Activated CD4-positive, alpha-beta T cell treated with anti-CD3 and anti-CD28 coated beads, Interleukin-2, amount 10 ng/mL, durations not matched to agents 24 days and 14 days (primary cell): ENCODE results near the gene TAGLN3. TPM values are rescaled to one million over a fixed set of nuclear protein-coding genes. Genes with fewer than 3 reads are reported as not detected.

ENCODE experiments used
- DNase-seq: peaks from one replicate; pipeline ENCODE4 v3.0.0; 2022
- H3K27ac Mint-ChIP-seq: one replicate; pipeline ENCODE4 v1.8.0; 2022; ENCODE audit warnings: mild to moderate bottlenecking, mixed read lengths
- H3K27me3 Mint-ChIP-seq: one replicate; pipeline ENCODE4 v1.8.0; 2022; ENCODE audit warnings: mixed read lengths
- H3K36me3 Mint-ChIP-seq: one replicate; pipeline ENCODE4 v1.8.0; 2022; ENCODE audit warnings: low read depth, mild to moderate bottlenecking, mixed read lengths
- H3K4me1 Mint-ChIP-seq: one replicate; pipeline ENCODE4 v1.8.0; 2021; ENCODE audit warnings: mixed read lengths
- H3K4me3 Mint-ChIP-seq: one replicate; pipeline ENCODE4 v1.8.0; 2022; ENCODE audit warnings: mild to moderate bottlenecking, moderate library complexity, mixed read lengths
- H3K9me3 Mint-ChIP-seq: one replicate; pipeline ENCODE4 v1.8.0; 2021; ENCODE audit warnings: mixed read lengths
- intact Hi-C: fragments of 100-400 bp; cut with micrococcal nuclease; formaldehyde crosslinking; loops from one replicate; pipeline ENCODE4 v1.15.1; 2023
- total RNA-seq: library from RNA; stranded (reverse); gene quantifications from 2 replicates; pipeline ENCODE4 v1.2.3, GENCODE V29; 2022

TAGLN3 gene
- total RNA-seq, 1 donor from 2014 or later, result 0.44 TPM

DNA sequence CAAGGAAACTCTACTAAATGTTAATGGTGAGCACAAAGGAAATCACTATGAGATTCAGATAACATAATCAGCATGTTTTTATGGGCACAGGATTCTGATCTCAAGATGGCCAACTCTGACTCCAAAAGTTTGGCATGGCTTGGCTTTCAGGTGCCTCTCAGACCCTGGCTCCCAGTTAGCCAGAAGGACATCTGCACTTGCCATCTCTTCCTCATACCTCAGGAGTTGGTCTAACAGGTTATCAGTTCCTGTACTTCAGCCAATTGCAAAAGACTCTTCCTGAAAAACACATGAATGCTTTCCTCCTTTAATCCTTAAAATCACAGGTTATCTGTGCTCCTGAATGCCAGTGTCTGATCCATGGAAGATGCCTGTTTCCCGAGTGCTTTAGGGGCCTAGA, 60.8 kb downstream of the TAGLN3 start:
- intact Hi-C loops, result no loop called here
- Mint-ChIP-seq H3K4me3 (no peak overlapping the region), H3K36me3 (no peaks in the 10 kb centered on the region), H3K4me1 (peaks cover 17% of the 10 kb centered on the region), H3K27me3 (no peaks in the 10 kb centered on the region), H3K27ac (no peak overlapping the region), H3K9me3 (peaks cover 4% of the 10 kb centered on the region)
- no peak for DNase-seq

DNA sequence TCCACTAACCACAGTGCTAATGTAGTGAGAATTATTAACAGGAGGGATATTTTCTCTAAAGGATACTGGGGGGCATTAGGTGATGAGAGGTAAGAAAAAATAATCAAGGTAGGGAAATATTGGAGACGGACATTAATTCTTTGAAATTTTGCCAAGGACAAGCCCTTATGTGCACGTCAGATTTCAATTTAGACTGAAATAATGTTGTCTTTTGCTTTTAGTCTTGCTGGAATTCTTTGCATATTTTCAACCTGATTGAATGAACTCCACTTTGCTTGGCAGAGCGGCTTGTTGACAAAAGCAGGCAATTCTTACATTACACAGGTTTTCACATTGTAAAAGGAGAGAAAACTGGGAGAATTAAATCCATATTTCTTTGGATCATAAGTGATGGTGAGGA, 62.4 kb downstream of the TAGLN3 start:
- peaks cover 4% of the 10 kb centered on the region for H3K9me3 Mint-ChIP-seq
- no peak overlapping the region for H3K4me3 Mint-ChIP-seq
- no peaks in the 10 kb centered on the region for H3K27me3 Mint-ChIP-seq
- intact Hi-C loops, result no loop called here
- peaks cover 15% of the 10 kb centered on the region for H3K4me1 Mint-ChIP-seq
- DNase-seq, result no peak
- H3K36me3 Mint-ChIP-seq, result no peaks in the 10 kb centered on the region
- no peak overlapping the region for H3K27ac Mint-ChIP-seq

Other genes with a start within 250 kb of the TAGLN3 start
- 0.45 and 0.98 TPM in 2 replicates for gene PHLDB2, start 139.7 kb upstream of the TAGLN3 start, total RNA-seq
- 39.5 TPM in 2 replicates for gene ABHD10, start 19.9 kb upstream of the TAGLN3 start, total RNA-seq
- not detected in 2 replicates for gene TMPRSS7, start 35.8 kb downstream of the TAGLN3 start, total RNA-seq
- gene C3orf52, start 87.5 kb downstream of the TAGLN3 start, total RNA-seq, result 13.0 and 14.2 TPM in 2 replicates
- gene GCSAM, start 134.3 kb downstream of the TAGLN3 start, total RNA-seq, result 1.6 and 1.7 TPM in 2 replicates